ENCODE data around the gene CSRP3.

The CSRP3 gene

GRCh38 chr11:19225581-19225980, 23.8 kb upstream of the CSRP3 start:
- no peak for DNase-seq (ENCODE audit: low read depth, low spot score)

- no peak for DNase-seq (ENCODE audit: low read depth, low spot score)
Measured at GRCh38 chr11:19225123-19225522, 23.3 kb upstream of the CSRP3 start.

GRCh38 chr11:19220903-19221724, 19.3 kb upstream of the CSRP3 start:
- DNase-seq (ENCODE audit: low read depth, low spot score), result peak; percentile 71

- no peak for DNase-seq (ENCODE audit: low read depth, low spot score)
Measured at GRCh38 chr11:19218786-19219460, 17.1 kb upstream of the CSRP3 start.

- no peak for DNase-seq (ENCODE audit: low read depth, low spot score)
Measured at GRCh38 chr11:19218216-19218615, 16.4 kb upstream of the CSRP3 start.

- DNase-seq (ENCODE audit: low read depth, low spot score), result peak; percentile 62
Measured at GRCh38 chr11:19216709-19217374, 15.1 kb upstream of the CSRP3 start.

- no peak for DNase-seq (ENCODE audit: low read depth, low spot score)
Measured at GRCh38 chr11:19216021-19216420, 14.2 kb upstream of the CSRP3 start.

GRCh38 chr11:19209617-19210370, 8.0 kb upstream of the CSRP3 start:
- no peak for DNase-seq (ENCODE audit: low read depth, low spot score)

- no peak for DNase-seq (ENCODE audit: low read depth, low spot score)
Measured at GRCh38 chr11:19208959-19209546, 7.3 kb upstream of the CSRP3 start.

GRCh38 chr11:19208181-19208580, 6.4 kb upstream of the CSRP3 start:
- DNase-seq (ENCODE audit: low read depth, low spot score), result no peak

GRCh38 chr11:19204836-19205235, 3.1 kb upstream of the CSRP3 start:
- no peak for DNase-seq (ENCODE audit: low read depth, low spot score)

GRCh38 chr11:19200410-19201201, 1.2 kb downstream of the CSRP3 start:
- peak; percentile 82 for DNase-seq (ENCODE audit: low read depth, low spot score)

- DNase-seq (ENCODE audit: low read depth, low spot score), result no peak
Measured at GRCh38 chr11:19199771-19200170, 2.0 kb downstream of the CSRP3 start.

- DNase-seq (ENCODE audit: low read depth, low spot score), result no peak
Measured at GRCh38 chr11:19199048-19199447, 2.7 kb downstream of the CSRP3 start.

- DNase-seq (ENCODE audit: low read depth, low spot score), result no peak
Measured at GRCh38 chr11:19196432-19196831, 5.4 kb downstream of the CSRP3 start.

GRCh38 chr11:19194620-19195308, 7.0 kb downstream of the CSRP3 start:
- DNase-seq (ENCODE audit: low read depth, low spot score), result no peak

- peak; percentile 27 for DNase-seq (ENCODE audit: low read depth, low spot score)
Measured at GRCh38 chr11:19193916-19194315, 7.9 kb downstream of the CSRP3 start.

- no peak for DNase-seq (ENCODE audit: low read depth, low spot score)
Measured at GRCh38 chr11:19191530-19192169, 10.1 kb downstream of the CSRP3 start.

GRCh38 chr11:19187833-19188258, 13.9 kb downstream of the CSRP3 start:
- DNase-seq (ENCODE audit: low read depth, low spot score), result no peak
